HG02885 (cell line): Measurements from ENCODE around the gene LTN1.

Experiments
- ATAC-seq: cut with Tn5 transposase; IDR thresholded peaks from one replicate; pipeline ENCODE4 v1.9.1; 2021; ENCODE audit warnings: mild to moderate bottlenecking; ENCODE audit not compliant: unreplicated experiment, poor library complexity

Gene LTN1

DNA sequence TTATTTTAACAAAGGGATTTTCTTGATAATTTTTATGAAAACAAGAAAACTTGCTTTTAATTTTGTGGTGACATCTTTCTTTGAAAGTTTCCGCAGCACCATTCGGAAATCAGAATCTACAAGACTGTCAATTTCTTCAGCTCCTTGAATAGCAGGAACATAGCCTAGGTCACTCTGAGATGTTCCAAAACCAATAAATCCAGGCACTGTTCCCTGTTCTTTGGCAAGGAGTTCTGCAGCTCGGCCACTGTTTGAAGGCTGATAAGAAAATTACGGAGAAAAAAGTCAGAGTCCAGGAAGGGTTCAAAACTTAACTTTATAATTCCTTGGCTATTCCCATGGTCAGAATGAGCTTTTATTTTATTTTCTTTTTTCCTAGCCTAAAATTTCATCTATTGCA lies 6.0 kb downstream of the LTN1 start:
- no peak for ATAC-seq

DNA sequence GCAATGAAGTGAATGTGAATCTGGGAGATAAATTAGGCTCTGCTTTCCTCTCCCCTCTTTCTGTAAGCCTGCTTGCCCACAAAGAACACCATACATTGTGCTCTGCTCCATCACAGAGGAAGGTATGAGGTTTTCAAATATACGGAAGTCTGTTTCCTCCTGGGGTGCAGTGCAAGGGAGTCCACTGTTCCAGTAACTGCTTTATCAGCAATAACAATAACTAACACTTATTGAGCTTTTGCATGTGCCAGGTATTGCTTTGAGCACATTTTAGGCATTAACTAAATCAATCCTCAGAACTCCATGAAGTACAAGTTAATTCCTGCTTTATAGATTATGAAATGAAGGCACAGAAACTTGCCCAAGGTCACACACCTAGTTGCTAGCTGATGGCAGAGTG lies 10.0 kb downstream of the LTN1 start:
- no peak for ATAC-seq

DNA sequence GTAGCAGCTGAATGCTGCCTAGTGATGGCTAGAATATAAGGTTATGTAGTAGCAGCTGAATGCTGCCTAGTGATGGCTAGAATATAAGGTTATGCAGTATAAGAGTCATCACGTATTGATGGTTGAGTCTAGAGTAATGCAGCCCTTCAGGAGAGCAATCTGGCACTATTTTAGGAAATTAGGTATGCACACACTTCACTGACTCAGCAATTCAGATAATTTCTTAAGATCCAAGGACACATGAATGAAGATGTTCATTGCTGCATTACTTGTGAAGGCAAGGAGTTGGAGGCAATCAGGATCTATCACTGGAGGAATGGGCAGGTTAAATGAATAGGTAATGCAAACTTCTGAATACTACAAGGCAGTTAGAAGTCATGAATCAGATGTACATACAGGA lies 13.6 kb downstream of the LTN1 start:
- ATAC-seq = no peak

DNA sequence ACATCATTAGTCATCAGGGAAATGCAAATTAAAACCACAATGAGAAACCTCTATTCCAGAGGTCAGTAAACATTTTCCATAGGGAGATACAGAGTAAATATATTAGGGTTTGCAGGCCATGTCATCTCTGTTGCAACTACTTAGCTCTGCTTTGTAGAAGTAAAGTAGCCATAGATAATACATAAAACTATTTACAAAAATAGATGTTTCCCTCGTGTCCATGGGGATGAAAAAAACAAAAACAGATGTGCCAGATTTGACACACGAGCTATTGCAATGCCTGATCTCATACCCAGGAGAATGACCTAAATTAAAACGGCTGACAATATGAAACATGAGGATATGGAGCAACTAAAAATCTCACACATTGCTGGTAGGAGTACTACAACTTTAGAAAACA lies 17.3 kb downstream of the LTN1 start:
- ATAC-seq = no peak

DNA sequence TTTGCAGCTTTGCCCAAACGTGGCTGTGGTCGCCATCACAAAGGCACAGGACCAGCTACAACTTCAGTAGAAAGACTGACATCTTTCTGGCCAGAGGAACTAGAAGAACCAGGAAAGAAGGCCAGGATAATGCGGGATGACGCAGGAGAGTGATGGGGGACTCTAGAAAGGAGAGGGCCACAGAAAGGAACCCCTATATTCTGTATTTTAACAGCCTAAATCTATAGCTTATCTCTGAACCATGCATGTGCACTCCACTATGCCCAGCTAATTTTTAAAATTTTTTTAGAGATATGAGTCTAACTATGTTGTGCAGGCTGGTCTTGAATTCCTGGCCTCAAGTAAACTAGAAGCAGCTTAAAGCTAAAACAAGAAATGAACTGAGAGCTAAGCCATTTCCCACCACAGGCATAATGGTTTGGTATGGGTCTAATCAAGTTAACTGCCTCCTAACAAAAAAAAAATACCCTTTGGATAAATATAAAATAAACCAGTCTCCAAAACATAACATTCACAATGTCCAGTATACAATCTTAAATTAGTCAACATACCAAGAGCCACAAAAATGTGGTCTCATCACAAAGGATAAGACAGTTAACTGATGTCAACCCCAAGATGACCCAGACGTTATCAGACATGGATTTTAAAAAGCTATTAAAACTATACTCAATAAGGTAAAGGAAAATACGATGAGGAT lies 18.0 kb downstream of the LTN1 start:
- no peak for ATAC-seq

DNA sequence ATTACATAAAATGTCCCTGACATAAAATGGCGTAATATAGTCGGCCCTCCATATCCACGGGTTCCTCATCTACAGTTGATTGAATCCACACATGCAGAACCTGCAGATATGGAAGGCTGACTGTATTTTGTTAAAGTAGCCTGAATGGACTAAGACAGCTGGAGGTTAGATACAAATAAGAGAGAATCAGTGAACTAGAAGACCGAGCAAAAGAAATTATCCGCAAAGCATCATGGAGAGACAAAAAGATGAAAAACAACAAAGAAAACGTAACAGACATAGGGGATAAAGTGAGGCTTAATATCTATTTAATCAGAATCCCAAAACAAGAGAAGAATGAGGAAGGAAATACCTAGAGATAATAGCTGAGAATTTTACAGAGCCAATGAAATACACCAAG lies 20.3 kb downstream of the LTN1 start:
- no peak for ATAC-seq

DNA sequence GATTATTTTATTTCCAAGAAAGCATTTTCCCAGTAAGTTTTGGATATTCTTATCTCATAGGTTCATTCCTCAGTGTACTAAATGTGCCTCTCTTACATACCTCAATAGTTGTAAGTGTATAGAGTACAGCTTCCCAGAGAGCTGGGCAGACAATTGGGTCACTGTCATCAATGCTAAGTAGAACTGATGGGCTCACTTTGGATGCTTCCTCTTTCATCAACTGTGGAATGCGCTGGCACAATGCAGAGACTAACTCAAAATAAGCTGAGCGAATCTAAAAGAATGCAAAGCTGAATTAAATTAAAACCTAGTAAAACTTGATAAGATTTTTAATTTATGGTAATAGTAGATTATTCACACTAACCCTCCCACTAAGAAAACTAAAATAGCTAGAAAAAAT lies 21.5 kb downstream of the LTN1 start:
- no peak for ATAC-seq

DNA sequence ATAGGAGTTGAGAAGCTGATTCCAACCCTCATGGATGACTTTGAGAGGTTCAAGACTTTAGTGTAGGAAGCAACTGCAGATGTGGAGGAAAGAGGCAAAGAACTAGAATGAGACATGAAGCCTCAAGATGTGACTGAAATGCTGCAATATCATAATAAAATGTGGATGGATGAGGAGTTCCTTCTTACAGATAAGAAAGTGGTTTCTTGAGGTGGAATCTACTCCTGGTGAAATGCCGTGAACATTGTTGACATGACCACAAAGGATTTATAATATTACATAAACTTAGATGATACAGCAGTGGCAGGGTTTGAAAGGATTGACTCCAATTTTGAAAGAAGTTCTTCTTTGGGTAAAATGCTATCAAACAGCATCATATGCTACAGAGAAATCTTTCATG lies 28.8 kb downstream of the LTN1 start:
- no peak for ATAC-seq

DNA sequence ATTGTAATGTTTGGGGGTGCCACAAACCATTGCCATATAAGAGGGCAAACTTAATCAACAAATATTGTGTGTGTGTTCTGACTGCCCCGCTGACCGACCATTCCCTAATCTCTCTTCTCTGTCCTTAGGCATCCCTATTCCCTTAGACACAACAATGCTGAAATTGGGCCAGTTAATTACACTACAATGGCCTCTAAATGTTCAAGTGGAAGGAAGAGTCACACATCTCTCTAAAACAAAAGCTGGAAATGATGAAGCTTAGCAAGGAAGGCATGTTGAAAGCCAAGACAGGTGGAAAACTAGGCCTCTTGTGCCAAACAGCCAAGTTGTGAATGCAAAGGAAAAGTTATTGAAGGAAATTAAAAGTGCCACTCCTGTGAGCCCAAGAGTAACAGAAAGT lies 30.2 kb downstream of the LTN1 start:
- ATAC-seq = no peak

DNA sequence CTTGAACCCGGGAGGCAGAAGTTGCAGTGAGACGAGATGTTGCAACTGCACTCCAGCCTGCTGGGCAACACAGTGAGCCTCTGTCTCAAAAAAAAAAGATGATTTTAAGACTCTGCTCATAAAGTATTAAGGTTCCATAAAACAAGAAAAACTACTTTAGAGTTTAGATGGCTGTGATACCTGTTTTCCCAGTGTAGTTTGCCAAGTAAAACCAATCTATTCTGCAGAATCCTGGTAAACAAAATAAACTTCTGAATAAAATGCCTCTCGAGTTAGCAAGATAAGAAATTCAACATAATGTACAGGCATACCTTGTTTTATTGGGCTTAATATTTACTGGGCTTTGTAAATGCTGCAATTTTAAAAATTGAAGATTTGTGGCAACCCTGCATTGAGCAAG lies 30.8 kb downstream of the LTN1 start:
- no peak for ATAC-seq

DNA sequence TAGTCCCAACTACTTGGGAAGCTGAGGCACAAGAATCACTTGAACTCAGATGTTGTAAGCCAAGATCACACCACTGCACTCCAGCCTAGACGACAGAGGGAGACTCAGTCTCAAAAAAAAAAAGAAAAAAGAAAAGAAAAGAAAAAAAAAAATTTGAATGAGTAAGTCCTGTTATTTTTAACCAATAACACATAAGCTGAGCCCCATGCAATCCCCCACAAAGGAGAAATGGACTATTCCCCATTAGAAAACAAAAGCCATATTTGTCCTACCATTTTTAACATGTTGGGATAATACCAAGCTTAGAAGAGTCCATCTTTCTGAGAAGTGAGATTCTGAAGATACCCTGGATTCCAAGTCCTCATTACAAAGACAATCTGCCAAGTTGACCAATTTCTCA lies 32.4 kb downstream of the LTN1 start:
- no peak for ATAC-seq

DNA sequence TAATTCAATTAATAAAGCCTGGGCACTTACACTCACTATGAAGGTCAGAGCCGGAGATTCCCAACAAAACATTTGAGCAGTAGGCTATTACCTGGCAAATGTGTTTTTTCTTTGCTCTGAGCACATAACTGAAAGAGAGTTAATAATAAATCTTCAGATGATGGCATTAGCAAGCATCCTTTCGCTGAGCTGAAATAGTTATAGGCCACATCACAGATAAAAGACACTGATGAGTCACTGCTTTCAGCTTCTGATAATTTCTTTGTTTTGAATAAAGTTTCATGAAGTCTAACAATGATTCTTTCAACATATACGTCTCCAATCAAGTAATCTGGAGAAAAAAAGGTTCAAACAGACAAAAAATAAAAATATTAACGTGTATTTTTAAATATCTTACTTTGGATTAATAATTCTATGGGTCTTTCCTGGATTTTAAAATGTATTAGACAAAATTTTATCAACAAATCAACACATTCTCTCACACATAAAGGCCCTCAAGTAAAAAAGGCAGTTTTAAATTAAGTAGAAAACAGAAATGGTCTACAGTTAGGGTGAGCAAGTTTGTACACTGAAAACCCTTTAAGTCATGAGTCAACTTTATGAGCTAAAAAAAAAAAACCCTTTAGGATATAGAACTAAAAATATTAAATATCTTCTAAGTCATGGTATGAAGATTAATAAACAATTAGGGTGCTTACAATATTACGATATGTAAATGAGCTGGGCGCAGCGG lies 33.1 kb downstream of the LTN1 start:
- ATAC-seq = no peak

DNA sequence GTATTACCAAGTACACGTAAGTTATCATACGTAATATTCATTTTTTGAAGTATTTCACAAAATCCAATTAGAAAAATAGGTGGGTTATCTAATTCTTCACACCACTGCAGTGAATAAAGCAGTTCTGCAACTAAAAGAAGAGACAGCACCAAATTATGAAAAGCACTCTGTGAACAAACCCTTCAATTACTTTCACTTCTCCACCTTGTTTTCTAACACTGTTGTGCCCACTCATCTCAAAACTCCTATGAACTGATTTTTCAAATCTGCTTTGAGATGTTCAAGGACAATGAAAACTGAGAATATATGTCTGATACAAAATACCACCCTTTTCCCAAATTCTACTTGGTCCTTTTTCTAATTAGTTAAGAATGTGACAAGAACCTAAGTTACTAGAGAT lies 39.4 kb downstream of the LTN1 start:
- peak; percentile 87 for ATAC-seq

DNA sequence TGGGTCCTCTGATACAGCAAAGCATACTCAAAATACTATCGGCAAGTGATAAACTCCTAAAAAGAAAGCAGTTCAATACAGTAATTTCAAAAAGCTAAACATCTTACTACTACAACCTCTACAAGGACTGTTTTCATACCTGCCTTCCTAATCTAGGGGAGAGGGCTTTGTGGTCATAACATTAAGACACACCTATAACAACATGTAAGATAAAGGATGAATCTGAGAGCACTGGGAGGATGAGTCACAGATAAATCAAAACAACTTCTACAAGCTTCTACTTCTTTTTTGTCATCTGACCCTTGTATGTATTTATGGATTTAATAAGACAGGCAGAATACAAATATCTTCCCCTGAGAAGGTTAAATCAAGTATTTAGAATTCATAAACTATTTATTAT lies 40.0 kb downstream of the LTN1 start:
- no peak for ATAC-seq

DNA sequence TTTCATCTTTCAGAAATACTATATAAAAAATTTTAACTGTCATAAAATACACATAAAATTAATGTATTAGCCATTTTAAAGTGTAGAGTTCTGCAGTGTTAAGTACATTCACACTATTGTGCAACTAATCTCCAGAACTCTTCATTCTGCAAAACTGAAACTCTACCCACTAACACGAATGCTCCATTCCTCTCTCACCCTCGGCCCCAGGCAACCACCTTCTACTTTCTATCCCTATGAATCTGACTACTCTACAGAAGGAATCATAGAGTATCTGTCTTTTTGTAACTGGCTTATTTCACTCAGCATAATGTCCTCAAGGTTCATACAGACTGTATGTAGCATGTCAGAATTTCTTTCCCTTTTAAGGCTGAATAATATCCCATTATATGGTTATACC lies 43.4 kb downstream of the LTN1 start:
- ATAC-seq = no peak

DNA sequence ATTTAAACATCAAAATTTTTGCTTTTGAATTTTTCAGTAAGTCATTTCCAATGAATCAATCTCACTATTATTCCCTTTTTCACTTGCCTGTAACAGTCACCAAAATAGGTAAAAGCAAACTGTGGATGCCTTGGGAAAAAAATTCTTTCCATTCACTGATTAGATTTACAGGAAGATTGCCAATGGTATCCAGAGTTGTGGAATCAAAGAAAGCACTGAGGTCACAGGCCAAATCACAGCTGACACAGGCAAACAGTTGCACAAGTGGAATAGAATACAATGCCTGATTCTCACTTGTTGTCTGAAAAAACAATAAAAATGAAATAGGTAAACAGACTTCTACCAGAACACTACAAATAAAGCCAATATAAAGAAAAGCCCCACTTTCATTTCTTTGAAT lies 48.4 kb downstream of the LTN1 start:
- ATAC-seq = no peak

DNA sequence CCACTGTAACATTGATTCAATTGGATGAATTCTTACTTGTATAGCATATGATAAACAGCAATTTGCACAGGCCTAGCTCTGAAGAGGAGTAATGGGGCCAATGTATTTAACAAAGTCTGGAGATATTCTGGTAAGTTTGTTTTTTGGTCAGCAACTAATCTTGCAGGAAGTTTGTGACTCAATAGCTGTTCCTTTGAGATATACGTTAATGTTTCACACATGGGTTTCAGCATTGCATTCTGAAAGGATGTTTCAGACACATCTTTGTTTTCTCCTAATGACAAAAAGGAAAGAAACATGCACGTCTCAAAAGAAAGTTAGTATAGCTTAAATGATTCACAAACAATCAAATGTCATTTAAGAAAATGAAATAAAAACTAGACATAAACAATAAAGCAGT lies 49.0 kb downstream of the LTN1 start:
- ATAC-seq = no peak

DNA sequence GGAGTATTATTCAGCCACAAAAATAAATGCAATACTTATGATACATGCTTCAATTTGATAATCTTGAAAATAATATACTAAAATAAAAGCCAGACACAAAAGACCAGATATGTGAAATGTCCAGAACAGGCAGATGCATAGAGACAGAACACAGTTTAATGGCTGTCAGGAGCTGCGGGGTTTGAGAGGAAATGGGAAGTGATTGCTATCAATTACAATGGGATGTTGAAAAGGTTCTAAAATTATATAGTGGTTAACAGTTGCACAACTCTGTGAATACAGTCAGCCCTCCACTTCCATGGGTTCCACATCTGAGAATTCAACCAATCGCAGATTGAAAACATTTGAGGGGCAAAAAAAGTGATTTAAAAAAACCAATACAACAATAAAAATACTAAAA lies 54.0 kb downstream of the LTN1 start:
- no peak for ATAC-seq

DNA sequence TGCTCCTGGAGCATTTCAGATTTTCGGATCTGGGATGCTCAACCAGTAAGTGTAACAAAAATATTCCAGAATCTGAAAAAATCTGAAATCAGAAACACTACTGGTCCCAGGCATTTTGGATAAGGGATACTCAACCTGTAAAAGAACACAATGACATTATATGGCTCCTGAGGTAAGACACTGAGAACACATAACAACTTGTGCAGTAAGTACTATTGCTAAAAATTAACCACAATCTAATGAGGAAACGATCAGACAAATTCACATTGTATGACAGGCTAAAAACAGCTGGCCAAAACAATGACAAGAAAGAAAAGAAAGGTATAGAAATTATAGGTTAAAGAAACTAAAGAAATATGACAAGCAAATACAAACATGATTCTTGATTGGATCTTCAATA lies 54.9 kb downstream of the LTN1 start:
- ATAC-seq = no peak

DNA sequence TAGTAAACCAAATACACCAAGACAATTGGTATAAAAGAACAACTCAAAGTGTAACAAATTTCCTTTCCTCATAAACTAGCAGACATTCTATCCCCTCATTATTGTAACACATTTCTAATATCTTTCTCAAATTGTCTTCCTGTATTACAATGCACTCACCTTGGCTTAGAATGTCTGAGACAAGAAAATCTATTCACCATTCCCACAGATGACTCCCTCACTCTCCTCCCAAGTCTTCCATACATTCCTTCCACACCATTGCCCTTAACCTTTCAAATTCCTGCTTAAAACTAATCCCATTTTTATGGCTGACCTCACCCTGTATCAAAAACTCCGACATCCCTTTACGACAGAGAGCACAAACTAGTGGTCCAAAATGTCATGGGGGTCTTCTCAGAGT lies 56.0 kb downstream of the LTN1 start:
- no peak for ATAC-seq

DNA sequence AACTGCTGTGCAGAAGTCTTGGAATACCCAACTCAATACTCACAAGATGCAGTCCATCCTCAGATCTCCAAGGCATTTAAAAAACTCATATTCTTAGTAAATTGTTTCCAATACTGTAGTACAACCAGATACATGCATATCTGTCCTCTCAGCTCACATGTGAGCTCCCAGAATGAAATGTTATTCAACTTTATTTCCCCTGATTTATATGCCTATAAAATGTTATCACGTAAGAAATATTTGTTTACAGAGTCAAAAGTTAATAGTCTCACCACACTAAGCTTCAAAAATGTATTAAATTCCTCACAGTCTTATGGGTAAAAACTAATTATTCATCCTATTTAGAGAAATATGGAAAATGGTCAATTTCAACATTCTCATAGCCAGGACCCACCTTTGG lies 56.6 kb downstream of the LTN1 start:
- ATAC-seq = no peak

DNA sequence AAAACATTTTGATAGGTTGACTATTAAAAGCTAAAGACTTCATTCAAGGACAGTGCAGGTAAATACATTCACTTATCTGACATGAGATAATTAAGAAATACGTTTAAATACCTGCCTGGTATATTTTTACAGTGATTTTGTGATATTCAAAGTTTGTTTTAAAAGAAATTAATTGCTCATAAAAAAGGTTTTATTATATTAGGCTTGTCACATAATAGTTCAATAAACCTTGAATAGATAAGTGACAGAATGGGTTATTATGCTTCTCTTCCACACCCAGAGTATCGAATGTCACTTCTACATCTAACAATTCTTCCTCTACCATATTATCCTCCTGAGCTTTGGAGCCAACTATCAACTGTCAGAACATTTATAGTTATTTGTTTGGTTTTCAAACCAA lies 60.0 kb downstream of the LTN1 start:
- no peak for ATAC-seq
